Measurements from ENCODE around the gene DLGAP1. TPM values are rescaled to one million over a fixed set of nuclear protein-coding genes. Genes with fewer than 3 reads are reported as not detected.

DLGAP1 gene
- total RNA-seq, 1 experiment from 2014 or later = 2.8 TPM

- H3K36me3 ChIP-seq = no peaks in the 10 kb centered on the region
- no peak overlapping the region for H3K27ac ChIP-seq
- peak in 1 of 2 experiments; percentile 1 for DNase-seq
Observed at GRCh38 chr18:4144201-4144600, 310.9 kb downstream of the DLGAP1 start.

GRCh38 chr18:4143585-4143984, 311.5 kb downstream of the DLGAP1 start:
- H3K27me3 ChIP-seq = no peaks in the 10 kb centered on the region
- no peaks in the 10 kb centered on the region for H3K36me3 ChIP-seq
- no peaks in the 10 kb centered on the region for H3K4me1 ChIP-seq
- no peak overlapping the region for H3K4me3 ChIP-seq
- H3K27ac ChIP-seq = no peak overlapping the region
- H3K9me3 ChIP-seq (replicated peaks) = no peaks in the 10 kb centered on the region
- DNase-seq = no peak

More at GRCh38 chr18:4144201-4144600, 310.9 kb downstream of the DLGAP1 start:
- Histone ChIP-seq H3K4me1 (no peaks in the 10 kb centered on the region), H3K4me3 (no peak overlapping the region), H3K27me3 (no peaks in the 10 kb centered on the region), H3K9me3 (replicated peaks) (no peaks in the 10 kb centered on the region)

DNA sequence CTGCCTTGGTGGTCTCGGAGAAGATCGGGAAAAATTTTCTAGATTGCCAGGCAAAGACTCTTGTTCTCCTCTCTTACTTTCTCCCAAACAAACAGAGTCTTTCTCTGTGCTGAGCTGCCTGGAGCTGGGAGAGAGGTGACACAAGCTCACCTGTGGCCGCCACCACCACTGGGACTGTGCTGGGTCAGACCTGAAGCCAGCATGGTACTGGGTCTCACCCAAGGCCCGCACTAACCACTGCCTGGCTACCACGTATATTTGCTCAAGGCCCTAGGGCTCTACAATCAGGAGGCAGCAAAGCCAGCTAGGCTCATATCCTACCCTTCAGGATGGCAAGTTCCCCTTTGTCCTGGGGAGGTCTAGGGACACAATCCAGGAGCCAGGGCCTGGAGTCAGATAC, 312.2 kb downstream of the DLGAP1 start:
- no peak for DNase-seq
- H3K4me1 ChIP-seq = no peaks in the 10 kb centered on the region
- no peak overlapping the region for H3K4me3 ChIP-seq
- no peaks in the 10 kb centered on the region for H3K9me3 ChIP-seq (replicated peaks)
- no peak overlapping the region for H3K27ac ChIP-seq
- H3K36me3 ChIP-seq = no peaks in the 10 kb centered on the region
- no peaks in the 10 kb centered on the region for H3K27me3 ChIP-seq

GRCh38 chr18:4134700-4135099, 320.4 kb downstream of the DLGAP1 start:
- Histone ChIP-seq H3K36me3 (no peaks in the 10 kb centered on the region), H3K9me3 (replicated peaks) (no peaks in the 10 kb centered on the region), H3K4me3 (no peak overlapping the region), H3K27me3 (no peaks in the 10 kb centered on the region), H3K27ac (no peak overlapping the region), H3K4me1 (no peaks in the 10 kb centered on the region)
- DNase-seq = peak in 1 of 2 experiments; percentile 4

- no peak overlapping the region for H3K27ac ChIP-seq
- H3K36me3 ChIP-seq = no peaks in the 10 kb centered on the region
- no peaks in the 10 kb centered on the region for H3K4me1 ChIP-seq
- DNase-seq = peak in 1 of 2 experiments; percentile 22
- H3K9me3 ChIP-seq (replicated peaks) = no peaks in the 10 kb centered on the region
- H3K27me3 ChIP-seq = no peaks in the 10 kb centered on the region
- H3K4me3 ChIP-seq = no peak overlapping the region
Observed at GRCh38 chr18:4130734-4131719, 324.1 kb downstream of the DLGAP1 start.

DNA sequence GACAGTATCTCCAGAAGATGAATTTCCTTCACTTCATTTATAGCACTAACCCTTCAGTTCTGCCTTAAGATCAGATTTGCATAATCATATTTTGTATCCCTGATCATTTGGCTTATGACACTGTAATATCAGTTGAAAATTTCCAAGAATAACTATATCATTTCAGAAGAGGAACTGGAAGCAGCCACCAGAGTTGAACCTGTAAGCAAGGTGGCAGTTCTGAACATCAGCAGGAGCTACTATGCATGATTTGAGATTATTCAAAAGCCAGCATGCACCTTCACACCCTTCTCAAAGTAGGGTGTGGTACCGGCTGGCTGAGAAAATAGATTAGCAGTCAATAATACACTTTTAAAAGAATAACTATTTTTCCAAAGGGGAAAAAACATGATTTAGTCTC, 328.2 kb downstream of the DLGAP1 start:
- no peaks in the 10 kb centered on the region for H3K27me3 ChIP-seq
- no peaks in the 10 kb centered on the region for H3K36me3 ChIP-seq
- no peaks in the 10 kb centered on the region for H3K4me1 ChIP-seq
- no peaks in the 10 kb centered on the region for H3K9me3 ChIP-seq (replicated peaks)
- no peak overlapping the region for H3K27ac ChIP-seq
- no peak overlapping the region for H3K4me3 ChIP-seq
- no peak for DNase-seq

GRCh38 chr18:4125627-4126230, 329.4 kb downstream of the DLGAP1 start:
- H3K4me3 ChIP-seq = no peak overlapping the region
- no peaks in the 10 kb centered on the region for H3K4me1 ChIP-seq
- no peaks in the 10 kb centered on the region for H3K36me3 ChIP-seq
- H3K27ac ChIP-seq = no peak overlapping the region
- H3K9me3 ChIP-seq (replicated peaks) = no peaks in the 10 kb centered on the region
- no peak for DNase-seq
- H3K27me3 ChIP-seq = no peaks in the 10 kb centered on the region

- Histone ChIP-seq H3K4me1 (no peaks in the 10 kb centered on the region), H3K36me3 (no peaks in the 10 kb centered on the region), H3K9me3 (replicated peaks) (no peaks in the 10 kb centered on the region), H3K27ac (no peak overlapping the region), H3K4me3 (no peak overlapping the region), H3K27me3 (no peaks in the 10 kb centered on the region)
- DNase-seq = peak; percentile 9 to 14
Observed at GRCh38 chr18:4125224-4125623, 329.9 kb downstream of the DLGAP1 start.

DNA sequence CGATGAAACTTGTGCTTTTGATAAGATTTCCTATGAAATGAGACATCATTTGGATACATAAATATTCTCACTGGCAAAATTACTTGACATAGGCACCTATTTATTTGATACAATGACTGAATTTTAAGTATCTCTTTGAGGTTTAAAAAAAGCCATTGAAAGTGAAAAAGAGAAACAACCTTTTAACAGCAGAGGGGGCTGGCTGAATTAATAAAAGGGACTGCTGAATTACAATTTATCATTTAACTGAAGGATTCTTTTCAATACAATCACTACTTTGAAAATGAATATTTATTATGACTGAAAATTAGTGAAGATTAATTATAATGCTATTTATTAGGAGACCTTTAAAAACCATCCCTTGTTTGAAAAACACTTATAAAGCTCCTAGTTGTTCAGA, 335.3 kb downstream of the DLGAP1 start:
- H3K4me1 ChIP-seq = no peaks in the 10 kb centered on the region
- H3K27ac ChIP-seq = no peak overlapping the region
- no peaks in the 10 kb centered on the region for H3K27me3 ChIP-seq
- H3K4me3 ChIP-seq = no peak overlapping the region
- H3K36me3 ChIP-seq = no peaks in the 10 kb centered on the region
- H3K9me3 ChIP-seq (replicated peaks) = no peaks in the 10 kb centered on the region
- no peak for DNase-seq

DNA sequence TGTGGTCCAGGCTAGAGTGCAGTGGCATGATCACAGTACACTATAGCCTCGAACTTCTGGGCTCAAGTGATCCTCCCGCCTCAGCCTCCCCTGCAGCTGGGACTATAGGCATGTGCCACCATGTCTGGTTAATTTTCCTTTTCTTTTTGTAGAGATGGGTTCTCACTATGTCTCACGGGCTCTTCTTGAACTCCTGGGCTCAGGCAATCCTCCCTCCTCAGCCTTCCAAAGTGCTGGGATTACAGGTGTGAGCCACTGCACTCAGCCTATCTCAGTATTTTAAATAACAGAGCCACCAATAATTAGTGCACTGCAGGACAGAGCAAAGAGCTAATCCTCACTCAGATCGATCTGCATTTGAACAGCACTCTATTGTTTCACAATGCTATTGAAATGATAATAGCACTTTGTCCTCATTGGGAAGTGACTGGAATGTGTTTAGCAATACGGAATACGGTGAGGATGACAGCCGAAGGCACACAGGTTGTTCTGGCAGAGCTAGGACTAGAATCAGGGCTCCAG, 335.9 kb downstream of the DLGAP1 start:
- DNase-seq = no peak
- H3K4me3 ChIP-seq = no peak overlapping the region
- H3K9me3 ChIP-seq (replicated peaks) = no peaks in the 10 kb centered on the region
- no peak overlapping the region for H3K27ac ChIP-seq
- H3K4me1 ChIP-seq = no peaks in the 10 kb centered on the region
- H3K36me3 ChIP-seq = no peaks in the 10 kb centered on the region
- H3K27me3 ChIP-seq = no peaks in the 10 kb centered on the region

- H3K4me3 ChIP-seq = no peak overlapping the region
- no peak overlapping the region for H3K27ac ChIP-seq
- H3K4me1 ChIP-seq = no peaks in the 10 kb centered on the region
- no peaks in the 10 kb centered on the region for H3K27me3 ChIP-seq
- no peaks in the 10 kb centered on the region for H3K9me3 ChIP-seq (replicated peaks)
- DNase-seq = no peak
- no peaks in the 10 kb centered on the region for H3K36me3 ChIP-seq
Observed at GRCh38 chr18:4108016-4108415, 347.1 kb downstream of the DLGAP1 start.

DNA sequence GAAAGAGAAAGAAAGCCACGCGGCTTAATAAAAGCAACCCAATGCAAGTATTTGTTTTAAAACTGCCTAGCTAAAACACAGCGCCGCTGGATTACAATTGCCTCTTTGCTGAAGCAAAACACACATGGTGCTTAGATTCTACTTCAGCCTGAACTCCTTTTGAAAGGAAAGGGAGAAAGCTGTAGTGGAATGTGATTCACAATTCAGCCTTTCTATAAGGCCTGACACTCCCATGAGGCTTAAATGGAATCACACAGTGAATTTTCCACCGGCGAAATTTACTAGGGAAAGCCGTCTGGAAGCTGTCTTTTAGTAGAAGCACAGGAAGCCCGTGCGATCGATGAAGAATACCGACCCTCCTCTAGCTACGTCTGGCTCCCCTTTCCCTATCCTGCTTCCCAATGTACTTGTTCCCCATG, 348.0 kb downstream of the DLGAP1 start:
- Histone ChIP-seq H3K4me3 (no peak overlapping the region), H3K4me1 (no peaks in the 10 kb centered on the region), H3K9me3 (replicated peaks) (no peaks in the 10 kb centered on the region), H3K36me3 (no peaks in the 10 kb centered on the region), H3K27me3 (no peaks in the 10 kb centered on the region), H3K27ac (no peak overlapping the region)
- DNase-seq = no peak

- Histone ChIP-seq H3K4me1 (no peaks in the 10 kb centered on the region), H3K4me3 (no peak overlapping the region), H3K27ac (no peak overlapping the region), H3K27me3 (no peaks in the 10 kb centered on the region), H3K9me3 (replicated peaks) (no peaks in the 10 kb centered on the region), H3K36me3 (no peaks in the 10 kb centered on the region)
- peak; percentile 13 to 62 for DNase-seq
Observed at GRCh38 chr18:4106407-4107033, 348.6 kb downstream of the DLGAP1 start.

- Histone ChIP-seq H3K27ac (no peak overlapping the region), H3K9me3 (replicated peaks) (no peaks in the 10 kb centered on the region), H3K36me3 (no peaks in the 10 kb centered on the region), H3K4me1 (no peaks in the 10 kb centered on the region), H3K27me3 (no peaks in the 10 kb centered on the region), H3K4me3 (no peak overlapping the region)
- DNase-seq = no peak
Observed at GRCh38 chr18:4102901-4103300, 352.2 kb downstream of the DLGAP1 start.

DNA sequence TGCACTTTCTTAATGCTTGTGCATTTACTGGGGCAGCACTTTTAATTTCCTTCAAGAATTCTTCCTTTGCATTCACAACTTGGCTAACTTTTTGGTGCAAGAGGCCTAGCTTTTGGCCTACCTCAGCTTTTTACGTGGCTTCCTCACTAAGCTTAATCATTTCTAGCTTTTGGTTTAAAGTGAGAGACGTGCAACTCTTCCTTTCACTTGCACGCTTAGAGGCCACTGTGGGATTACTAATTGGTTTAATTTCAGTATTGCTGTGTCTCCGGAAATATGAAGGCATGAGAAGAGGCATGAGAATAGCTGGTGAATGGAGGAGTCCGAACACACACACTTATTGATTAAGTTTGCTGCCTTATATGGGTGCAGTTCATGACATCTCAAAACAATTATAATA, 354.1 kb downstream of the DLGAP1 start:
- no peaks in the 10 kb centered on the region for H3K27me3 ChIP-seq
- no peak overlapping the region for H3K27ac ChIP-seq
- DNase-seq = no peak
- no peak overlapping the region for H3K4me3 ChIP-seq
- H3K4me1 ChIP-seq = no peaks in the 10 kb centered on the region
- H3K36me3 ChIP-seq = no peaks in the 10 kb centered on the region
- H3K9me3 ChIP-seq (replicated peaks) = no peaks in the 10 kb centered on the region
